ENCODE measurements around the gene ZIM2.
"Not testable (repeated sequence)": the region's sequence is repeated elsewhere in the genome, so short reads cannot be mapped to it uniquely, and the experiment has no call there.

The ZIM2 gene

DNA sequence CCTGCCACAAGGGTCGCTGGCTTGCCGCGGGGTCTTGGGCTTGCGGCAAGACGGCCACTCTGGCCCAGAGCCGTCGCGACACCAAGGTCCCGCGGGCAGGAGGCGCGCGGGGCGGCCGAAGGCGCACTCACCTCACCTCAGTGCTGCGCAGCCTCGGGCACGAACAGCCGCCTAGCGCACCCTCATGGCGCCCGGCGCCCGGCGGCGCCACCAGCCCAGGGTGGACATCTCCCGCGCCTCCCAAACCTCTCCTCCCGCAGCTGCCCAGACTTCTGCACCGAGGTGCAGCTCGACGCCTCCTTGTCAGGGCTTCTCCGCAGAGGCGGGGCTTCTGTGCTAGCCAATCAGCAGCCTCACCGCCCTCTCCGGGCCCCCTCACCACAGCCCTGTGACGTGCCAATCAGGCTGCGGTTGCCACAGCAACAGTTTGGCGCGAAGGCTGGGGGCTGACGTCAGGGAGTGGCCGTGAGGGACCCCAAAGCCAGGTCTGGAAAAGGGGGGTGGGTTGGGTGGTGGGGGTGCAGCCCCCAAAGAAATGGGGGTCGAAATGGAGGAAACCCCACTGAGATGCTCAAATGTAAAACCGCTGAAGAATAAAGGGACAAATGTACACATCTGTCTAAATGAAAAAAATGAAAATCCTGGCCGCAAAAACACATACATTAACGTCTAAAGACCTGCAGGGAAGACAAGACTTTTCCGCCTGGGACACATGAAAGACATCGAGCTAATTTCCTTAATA, at the start of gene ZIM2, which contains the start of gene PEG3:
ZIM2 (minus strand) TSS at position 276 of the 742 bp plus-strand sequence. CDS start 16,449 bp downstream, outside the sequence.
PEG3 (minus strand) TSS at position 276 of the 742 bp plus-strand sequence. CDS start 16,071 bp downstream, outside the sequence.
- DNase-seq, result no peak

DNA sequence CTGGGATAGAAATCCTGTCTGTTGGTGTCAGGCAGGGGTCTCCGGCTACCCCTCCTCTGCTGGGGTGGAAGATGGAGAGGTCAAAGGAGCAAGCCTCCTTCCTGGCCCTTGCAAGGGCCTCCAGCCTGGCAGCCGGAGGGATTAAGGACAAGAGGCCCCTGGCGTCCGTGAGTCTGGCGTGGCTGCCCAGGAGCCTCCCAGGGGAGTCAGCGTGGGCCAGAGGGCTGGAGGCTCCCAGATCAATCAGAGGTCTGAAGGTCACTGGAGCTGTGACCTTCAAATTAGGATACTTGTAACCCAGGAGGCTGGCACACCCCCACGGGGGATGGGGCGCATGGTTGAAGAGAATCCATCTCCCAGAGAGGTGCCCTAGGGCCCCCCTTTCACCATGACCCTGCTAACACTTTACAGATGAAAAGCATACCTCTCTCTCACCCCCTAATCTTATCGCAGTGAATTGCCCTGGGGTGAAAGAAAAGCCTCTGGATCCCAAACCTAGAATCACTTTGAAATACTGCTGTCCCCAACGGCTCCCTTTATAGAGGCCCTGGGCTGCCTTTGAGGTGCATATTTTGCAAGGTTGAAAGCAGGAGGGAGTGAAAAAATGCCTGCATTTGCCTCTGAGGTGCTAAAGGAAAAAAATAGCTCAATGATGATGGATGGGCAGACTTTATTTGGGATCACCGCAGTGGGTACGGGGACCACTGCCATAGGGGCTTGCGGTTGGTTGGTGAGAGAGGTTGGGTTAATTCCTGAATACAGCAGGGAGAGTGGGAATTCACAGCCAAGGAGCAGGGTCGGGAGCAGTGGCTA, 44.9 kb upstream of the ZIM2 start:
- no peak for DNase-seq

DNA sequence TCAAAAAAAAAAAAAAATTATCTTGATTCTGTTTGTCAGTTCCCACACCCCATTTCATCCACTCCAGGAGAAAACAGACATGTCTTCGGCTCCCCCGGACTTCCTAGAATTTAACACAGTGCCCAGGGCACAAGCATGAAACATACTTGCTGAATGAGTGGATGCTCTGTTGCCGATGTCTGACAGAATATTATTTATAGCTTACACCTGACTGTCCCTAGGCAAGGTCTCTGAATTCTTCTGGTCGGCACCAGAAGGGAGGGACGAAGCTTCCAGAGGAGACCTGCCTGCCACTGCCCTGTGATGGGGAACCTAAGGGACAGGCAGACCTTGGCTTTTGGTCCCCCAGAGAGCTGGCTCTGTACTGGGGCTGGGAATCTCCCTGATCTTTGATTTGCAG, 43.9 kb upstream of the ZIM2 start:
- no peak for DNase-seq

DNA sequence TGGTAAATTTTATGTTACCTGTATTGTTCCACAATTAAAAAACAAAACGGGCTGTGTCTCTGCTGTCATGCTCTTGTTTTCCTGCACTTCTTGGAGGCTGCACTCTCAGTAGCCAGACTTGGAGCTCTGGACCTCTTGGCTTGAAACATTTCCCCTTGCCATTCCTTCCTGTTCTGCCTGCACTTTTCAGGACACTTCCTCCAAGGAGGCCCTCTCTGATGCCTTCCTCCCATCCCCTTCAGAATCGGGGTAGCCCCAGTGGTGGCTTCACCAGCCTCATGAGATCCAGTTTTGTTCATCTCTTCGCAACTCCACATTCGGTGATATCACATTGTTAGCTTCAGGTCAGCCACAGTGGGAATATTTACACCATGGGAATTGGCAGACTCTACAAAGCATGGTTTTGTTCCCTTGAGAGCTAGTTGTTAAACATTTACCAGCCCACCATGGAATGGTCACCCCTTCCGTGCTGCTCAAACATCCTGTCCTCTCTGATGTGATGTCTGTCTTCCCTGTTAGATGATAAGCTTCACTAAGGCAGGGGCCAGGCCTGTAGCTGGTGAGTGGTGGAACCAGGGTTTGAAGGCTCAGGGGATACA, 40.2 kb upstream of the ZIM2 start:
- DNase-seq, result no peak

DNA sequence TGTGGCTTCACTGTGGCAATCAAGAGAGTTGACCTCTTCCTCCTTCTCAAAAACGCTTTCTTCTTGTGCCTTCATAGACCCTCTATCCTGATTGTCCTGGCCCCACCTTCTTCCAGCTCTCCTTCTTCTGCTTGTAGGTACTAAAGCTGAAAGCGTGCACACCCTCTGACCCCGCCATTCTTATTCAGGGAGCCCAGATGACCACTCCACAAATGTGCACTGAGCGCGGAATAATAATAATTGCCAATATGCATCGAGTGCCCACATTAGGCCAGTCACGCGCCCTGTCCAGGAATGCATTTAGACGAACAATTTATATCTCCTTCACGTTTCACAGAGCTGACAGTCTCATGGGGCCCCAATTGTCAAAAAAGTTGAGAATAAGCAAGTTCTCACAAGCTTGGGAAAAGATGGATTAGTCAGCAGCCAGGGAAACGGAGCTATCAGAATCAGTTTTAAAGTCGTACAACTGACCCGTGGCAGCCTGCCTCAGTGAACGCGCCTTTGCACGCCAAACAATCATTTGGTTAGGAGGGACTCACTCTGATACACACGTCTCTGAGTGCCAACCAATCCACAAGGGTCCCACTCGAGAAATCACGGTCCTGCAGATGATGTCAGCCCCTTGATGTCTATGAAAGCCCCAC, 36.7 kb upstream of the ZIM2 start:
- no peak for DNase-seq

DNA sequence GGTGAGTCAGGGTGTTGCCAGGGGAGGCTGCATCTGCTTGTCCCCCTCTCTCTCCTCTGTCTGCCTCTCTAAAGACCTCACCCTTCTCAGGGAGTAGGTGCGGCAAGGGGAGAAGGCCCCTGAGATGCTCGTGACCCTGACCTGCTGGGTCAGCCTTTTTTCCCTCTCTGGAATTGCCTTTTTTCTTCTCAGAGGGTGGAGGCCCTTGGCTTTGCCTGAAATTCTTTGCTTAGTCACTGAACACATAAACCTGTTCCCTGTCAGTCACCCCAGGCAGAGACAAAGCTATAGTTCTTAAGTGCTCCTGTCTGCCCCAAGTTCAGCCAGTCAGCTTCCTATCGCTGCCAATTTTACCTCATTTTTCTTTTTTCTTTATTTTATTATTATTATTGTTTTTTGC, 35.2 kb upstream of the ZIM2 start:
- DNase-seq, result no peak

DNA sequence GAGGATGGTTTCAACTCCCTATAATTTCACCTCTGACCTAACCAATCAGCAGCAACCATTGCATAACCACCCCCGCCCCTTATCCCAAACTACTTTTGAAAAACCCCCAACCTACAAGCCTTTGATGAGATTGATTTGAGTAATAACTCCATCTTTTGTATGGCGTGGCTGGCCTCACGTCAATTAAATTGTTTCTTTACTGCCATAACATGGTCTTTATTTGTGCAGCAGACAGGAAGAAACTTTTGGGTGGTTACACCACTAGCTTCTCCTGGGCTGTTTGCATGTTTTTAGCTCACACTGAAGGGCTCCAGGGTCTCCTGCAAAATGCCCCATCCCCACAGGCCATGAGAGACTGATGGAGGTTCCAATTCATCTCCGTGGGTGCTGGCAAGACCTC, 34.0 kb upstream of the ZIM2 start:
- no peak for DNase-seq

DNA sequence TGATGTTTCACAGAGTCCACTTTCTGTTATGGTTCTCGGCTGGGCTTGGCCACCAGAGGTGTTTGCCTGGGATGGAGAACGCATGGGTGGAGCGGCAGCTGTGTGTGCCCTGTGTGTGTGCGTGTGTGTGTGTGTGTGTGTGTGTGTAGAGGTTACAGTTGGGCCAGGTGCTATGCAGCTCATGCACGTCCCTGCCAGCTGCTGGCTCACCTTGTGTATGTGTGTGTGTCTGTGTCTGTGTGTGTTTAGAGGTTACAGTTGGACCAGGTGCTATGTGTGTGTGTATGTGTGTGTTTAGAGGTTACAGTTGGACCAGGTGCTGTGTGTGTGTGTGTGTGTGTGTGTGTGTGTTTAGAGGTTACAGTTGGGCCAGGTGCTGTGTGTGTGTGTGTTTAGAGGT, 33.0 kb upstream of the ZIM2 start:
- no peak for DNase-seq

DNA sequence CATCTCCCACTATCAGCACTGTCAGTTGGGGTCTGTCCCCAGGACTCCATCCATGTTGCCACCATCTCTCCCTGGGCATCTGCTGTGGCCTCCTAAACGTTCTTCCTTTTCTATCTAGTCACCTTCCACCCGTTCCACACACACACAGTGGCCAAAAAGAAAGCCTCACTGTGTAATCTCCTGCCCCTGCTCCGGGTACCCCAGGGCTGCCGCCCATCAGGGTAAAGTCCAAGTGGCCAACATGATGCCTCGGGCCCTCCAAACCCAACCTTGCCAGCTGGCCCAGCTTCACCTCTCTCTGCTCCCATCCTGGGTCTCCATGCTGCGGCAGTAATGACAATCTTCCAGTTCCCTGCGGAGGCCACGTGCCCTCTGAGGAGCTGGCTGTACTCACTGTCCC, 29.4 kb upstream of the ZIM2 start:
- DNase-seq, result no peak

DNA sequence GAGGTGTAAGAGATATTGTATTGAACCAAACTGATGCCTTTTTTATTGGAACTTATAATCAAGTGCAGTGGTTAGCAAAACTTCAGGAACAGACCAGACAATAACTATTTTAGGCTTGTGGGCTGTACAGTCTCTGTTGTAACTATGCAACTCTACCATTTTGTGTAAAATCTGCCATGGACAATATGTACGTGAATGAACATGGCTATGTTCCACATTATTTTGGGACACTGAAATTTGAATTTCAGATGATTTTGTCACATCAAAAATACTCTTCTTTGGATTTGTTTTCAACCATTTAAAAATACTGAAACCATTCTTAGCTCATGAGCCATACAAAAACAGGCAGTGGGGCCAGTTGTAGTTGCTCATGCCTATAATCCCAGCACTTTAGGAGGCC, 27.9 kb upstream of the ZIM2 start:
- no peak for DNase-seq

DNA sequence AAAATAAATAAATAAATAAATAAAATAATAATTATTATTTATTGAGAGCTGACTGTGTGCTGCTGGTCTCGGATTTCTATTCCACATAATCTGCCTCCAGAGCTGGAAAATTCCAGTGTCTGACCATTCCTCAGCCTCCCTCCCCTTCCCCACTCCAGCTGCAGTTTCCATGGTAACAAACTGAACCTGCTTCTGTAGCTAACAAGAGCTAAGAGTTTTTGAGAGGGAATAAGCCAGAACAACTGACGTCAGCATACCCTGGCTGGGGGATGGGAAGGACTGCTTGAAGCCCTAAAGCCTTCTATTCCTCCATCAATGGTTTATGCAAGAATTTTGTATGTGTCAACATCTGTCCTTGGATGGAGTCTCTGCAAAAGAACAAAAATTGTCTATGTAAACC, 26.0 kb upstream of the ZIM2 start:
- DNase-seq, result no peak

DNA sequence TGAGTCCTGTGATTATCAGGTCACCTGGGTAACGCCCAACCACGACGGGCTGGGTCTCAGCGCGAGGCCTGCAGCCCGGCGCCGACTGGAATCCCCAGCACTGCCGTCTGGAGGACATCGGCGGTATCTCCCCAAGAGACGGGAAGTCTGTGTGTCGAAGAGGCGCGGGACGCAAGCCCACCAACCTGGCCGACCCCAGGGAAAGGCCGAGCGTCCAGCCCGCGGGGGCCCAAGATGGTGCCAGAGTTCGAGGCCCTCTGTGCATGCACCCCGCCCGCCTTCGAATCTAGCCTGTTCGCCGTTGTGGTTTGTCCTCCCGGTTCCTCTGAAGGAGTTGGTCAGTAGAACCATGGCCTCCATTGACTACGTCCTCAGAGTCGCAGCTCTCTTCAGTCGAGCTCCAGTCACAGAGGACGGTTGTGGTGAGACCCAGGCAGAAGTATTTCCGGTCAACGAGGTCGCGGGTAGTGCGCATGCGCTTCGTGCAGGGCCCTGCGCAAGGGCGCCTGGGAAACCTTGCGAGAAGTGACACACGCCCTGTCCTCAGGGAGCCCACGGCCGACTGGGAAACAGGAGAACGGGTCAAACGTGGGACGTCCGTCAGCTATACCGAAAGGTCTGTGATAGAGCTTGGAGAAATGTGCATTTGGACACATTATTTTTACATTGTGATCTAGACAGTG, 24.1 kb upstream of the ZIM2 start:
- DNase-seq, result no peak

DNA sequence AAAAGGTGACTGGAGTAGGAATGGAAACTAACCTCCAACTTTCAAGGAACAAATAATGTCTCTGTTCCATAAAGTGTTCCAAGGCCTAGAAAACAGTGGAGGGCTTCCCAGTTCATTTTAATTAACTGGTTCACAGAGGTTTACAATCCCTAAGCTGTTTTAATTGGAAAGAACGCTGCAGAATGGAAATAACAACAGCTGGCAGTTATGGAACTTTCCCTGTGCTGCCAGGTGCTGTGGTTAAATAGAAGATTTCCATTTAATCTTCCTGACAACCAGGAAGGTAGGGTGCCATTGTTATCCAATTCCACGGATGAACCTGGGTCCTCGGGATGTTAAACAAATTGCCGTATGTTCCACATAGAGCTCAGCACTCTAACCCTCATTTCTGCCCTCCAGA, 22.2 kb upstream of the ZIM2 start:
- DNase-seq, result no peak

DNA sequence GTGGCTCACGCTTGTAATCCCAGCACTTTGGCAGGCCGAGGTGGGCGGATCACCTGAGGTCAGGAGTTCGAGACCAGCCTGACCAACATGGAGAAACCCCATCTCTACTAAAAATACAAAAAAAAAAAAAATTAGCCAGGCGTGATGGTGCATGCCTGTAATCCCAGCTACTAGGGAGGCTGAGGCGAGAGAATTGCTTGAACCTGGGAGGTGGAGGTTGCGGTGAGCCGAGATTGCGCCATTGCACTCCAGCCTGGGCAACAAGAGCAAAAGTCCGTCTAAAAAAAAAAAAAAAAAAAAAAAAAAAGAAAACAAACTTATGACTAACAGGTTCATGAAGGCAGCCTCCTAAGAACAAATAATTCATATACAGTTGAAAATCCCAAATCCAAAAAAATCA, 19.9 kb upstream of the ZIM2 start:
- not testable (repeated sequence) for DNase-seq

DNA sequence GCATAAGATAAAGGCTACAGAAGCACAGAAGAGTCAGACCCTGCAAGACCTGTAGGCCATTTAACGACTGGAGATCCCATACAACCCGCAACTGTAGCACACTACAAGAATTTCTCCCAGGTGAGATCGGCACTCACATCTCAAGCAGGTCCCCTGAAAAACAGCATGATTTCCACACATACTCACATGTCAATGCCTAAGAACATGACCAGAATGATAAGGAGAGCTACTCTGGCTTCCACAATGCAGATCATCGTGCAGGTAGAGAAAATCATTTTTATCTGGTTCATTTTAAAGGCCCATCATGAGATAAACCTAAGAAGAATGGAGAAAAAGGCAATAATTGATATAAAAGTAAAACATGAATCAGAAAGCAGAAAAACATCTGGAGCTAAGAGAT, 17.5 kb upstream of the ZIM2 start:
- no peak for DNase-seq

DNA sequence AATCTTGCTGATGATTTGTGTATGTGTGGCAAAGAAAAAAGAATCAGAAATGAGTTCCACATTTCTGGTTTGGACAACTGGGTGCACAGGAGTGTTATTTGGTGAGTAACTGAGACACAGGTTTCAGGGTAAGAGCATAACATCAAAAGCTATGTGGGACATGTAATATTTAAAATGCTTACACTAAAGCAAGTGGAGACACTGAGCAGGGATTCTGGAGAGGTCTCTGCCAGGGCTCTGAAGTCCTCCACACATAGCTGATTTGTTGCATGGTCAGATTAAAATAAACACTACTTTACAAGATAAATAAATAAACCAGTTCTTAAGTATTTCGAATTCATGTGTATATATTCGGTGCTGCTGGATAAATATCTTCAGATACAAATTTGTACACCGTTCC, 16.3 kb upstream of the ZIM2 start:
- no peak for DNase-seq

DNA sequence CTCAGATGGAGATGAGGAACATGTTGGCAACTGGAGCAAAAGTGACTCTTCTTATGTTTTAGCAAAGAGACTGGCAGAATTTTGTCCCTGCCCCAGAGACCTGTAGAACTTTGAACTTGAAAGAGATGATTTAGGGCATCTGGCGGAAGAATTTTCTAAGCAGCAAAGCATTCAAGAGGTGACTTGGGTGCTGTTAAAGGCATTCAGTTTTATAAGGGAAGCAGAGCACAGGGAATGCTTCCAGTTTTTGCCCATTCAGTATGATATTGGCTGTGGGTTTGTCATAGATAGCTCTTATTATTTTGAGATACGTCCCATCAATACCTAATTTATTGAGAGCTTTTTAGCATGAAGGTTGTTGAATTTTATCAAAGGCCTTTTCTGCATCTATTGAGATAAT, 11.8 kb upstream of the ZIM2 start:
- DNase-seq, result not testable (repeated sequence)

DNA sequence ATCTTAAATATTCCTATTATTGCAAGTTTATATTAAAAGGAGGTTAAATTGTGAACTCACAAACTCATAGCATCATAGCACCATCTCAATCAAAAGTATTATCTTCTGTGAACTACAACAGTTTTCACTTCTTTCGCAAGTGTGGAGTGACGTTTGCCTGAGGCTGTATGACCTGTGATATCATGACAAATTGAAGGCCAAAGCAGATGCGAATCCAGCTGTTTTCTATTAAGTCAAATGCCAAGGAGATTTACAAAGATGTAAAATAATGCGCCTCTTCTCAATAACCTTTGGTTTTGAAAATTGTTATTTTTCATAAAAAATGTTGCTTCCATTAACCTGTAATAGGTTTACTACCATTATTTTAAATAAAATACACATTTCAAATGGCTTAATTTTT, 7.6 kb upstream of the ZIM2 start:
- no peak for DNase-seq

DNA sequence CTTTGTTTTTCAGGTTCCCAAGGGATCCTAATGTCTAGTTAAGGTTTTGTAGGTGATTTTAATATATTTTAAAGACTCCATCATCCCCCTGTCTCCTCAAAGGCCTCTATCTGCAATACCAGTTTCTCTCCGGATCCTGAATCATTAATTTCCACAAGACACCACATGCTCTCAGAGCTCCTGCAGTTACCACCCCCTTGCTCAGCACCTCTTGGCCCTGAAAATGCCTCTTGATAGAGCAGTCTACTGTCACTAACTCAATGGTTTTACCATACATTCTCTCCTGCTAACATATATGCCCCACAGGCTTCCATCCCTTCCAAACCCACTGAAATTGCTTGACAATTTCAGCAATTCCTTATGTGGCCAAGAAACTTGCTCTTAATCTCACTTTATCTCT, 1.9 kb upstream of the ZIM2 start:
- no peak for DNase-seq

DNA sequence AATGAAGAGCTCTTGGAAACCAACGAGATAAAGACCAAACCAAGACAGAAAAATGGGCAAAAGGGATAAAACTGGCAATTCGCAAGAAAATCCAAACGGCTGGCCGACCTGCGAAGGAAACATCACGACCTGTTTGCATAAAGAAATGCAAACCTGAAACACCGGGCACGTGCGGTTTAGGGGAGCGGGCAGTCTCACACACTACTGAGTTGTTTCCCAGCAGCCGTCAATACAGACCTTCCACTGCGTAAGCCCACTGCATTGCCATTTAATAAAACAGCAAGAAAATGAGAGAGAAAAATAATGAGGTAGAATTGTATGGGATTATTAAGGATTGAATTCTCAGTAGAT, 642 bp upstream of the ZIM2 start:
- DNase-seq, result no peak

DNA sequence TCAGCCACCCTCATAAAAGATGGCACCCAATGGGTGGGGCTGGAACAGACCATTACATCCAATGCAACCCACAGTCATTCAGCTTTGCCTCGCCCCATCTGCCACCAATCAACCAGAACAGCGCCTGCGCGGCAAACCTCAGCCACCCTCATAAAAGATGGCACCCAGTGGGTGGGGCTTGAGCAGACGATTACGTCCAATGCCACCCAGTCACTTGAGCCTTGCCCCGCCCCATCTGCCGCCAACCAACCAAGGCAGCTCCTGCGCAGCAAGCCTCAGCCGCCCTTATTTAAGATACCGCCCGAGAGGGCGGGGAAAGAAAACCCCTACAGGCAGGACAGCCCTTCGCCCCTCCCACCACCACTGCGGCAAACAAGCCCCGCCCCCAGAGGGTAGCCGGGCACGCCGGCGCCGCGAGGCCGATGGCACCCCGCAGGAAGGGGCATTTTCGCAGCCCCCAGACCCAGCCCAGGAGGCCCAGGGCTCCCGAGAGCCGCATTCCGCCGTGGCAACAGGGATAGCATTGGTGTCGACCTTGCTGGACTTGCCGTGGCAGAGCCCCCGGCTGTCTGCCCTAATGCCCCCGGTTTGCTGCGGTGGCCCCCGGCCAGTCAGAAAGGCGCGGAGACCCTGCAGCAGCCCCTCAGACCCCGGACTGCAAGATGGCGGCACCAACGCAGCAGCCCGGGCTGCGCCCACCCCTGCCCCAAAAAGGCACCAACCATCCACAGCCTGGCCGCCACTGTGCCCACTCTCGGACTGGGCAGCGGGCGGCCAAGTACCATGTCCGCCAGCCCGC, 675 bp downstream of the ZIM2 start:
- no peak for DNase-seq

Measured in SHP77 (cell line).